NCI-H2029 (cell line): Measurements from ENCODE around the gene M1AP.

Source experiments
- DNase-seq: peaks from one replicate; lab custom pipeline; 2025; lab: John Stamatoyannopoulos, UW

M1AP gene

GRCh38 chr2:74597410-74597809, 50.7 kb downstream of the M1AP start:
- peak; percentile 21 for DNase-seq

GRCh38 chr2:74596584-74596983, 51.5 kb downstream of the M1AP start:
- DNase-seq = no peak

DNA sequence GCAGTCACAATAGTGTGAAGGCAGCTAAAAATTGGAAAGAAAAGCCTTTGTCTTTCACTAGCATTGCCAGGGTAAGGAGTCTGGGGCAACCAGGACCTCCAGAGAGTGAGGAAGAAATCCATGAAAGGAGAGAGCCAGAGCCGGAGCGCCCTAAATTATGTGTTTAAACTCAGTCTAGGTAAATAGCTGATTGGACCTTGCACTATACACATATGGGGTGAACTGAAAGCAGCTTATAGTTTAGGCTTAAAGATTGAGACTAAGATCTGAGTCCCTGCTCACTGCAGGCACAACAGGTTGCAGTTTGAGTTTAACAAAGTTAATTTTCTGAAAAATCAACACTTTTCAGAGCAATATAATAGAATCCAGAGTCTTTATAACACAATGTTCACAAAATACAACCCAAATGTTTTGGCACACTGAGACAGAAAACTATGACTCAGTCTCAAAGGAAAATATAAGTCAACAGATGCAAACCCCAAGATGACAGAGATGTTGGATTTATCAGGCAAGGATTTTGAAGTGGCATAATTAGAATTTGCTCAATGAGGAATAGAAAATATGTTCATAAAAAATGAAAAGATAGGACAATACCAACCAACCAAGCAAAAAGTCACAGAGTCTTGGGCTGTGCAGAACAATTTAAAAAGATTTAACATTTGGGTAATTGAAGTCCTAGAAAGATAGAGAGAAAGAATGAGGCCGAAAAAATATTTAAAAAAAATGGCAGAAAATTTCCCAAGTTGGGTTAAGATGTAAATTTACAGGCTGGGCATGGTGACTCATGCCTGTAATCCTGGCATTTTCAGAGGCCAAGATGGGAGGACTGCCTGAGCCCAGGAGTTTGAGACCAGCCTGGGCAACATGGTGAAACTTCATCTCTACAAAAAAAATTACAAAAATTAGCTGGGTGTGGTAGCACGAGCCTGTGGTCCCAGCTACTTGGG, 54.0 kb downstream of the M1AP start:
- DNase-seq = no peak

DNA sequence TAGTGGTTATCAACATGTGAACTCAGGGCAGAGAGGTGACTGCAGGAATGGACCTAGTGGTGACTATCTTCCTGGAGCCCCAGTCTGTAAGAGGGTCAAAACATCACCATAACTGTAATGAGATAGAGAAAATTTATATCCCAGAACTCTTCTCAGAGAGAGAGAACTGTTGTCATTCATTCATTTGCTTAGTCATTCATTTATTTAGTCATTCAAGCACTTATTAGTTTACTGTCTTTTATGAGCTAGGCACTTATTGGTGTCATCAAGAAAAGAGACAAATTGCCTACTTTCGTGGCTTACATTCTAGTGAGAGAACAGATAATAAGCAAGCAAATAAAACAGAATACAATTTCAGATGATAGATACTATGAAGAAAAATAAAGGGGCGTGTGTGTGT, 59.5 kb downstream of the M1AP start:
- no peak for DNase-seq

DNA sequence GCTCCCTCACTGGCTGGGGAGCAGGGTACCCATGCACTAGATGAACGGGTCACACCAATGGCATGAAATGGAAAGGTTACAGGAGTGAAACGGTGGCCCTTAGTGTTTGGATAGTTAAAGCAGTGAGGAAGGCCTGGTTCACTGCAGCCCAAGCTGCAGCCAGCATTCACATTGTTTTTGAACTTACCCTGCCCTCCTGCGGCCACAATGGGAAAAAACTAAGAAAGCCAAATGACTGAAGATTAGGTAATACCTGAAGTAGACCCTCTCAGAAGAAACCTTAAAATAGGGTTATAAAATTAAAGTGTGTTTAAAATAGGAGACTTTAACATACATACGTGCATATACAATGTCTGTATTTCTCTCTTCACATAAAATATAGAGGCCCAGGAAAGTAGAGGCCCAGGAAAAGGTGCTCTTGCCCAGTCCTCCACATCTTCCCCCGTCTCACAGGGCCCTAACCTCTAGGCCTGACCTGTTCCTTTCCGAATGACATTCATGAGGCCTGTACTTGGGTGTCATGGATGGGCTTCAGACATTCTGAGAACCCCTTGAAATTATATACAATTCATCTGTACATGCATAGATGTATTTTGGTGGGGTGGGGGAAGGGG, 60.4 kb downstream of the M1AP start:
- DNase-seq = peak; percentile 30

- DNase-seq = no peak
Measured at GRCh38 chr2:74585406-74586185, 62.5 kb downstream of the M1AP start.

DNA sequence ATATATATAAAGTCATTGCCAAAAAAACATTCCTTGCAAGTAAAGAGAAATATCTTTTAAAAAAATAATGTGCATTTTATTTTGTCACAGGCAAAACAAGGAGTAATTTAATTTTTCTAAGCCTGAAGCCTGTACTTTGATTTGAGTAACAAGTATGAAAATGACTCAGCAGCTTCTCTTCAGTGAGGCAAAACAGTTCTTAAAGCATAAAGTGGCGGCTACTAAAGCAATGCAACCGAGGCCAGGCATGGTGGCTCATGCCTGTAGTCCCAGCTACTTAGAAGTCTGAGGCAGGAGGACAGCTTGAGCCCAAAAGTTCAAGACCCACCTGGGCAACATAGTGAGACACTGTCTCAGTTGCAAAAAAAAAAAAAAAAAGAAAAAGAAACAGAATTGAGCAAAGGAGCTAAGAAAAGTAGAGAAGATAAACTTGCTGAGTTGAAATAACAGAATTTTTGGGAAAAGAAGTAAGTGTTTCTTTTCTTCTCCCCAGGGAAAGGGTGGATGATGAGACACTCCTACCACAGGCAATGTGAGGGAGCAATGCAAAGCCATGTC, 64.0 kb downstream of the M1AP start:
- DNase-seq = no peak

DNA sequence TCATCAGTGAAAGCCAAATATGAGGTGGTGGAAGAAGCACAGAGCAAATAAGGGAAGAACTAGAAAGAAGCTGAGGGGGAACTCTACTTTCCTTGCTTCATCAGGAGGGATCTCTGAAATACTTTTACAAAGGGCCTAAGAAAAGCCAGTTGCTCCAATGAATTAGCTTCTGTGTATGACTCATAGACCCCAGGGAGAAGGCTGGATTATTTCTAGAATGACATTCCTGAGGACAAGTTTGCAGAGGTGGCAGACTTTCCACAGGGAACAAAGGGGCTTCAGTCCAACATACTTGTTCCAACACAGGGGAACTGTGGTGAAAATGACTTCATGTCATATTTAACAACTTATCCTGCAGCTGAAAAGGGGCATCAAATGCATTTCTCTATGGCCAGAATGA, 64.6 kb downstream of the M1AP start:
- no peak for DNase-seq

- DNase-seq = no peak
Measured at GRCh38 chr2:74582184-74582583, 65.9 kb downstream of the M1AP start.

DNA sequence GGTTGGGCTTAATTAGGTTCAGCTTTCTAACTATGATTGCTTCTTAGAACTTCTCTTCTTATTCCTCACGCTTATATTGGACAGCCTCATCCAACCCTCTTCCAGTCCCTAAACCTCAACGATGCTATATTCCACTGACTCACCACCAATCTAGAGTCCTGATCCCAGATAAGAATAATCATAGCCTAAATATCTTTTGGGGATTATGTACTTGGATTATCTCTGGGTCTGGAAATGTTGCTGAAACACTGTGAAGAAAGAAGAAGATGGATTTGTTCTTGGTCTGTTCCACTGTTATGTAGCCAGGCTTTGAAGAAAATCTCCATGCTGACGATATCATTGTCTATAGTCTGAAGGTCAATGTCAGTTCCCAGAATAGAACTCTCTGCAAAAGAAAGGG, 66.7 kb downstream of the M1AP start:
- DNase-seq = no peak

GRCh38 chr2:74578408-74578807, 69.7 kb downstream of the M1AP start:
- no peak for DNase-seq

DNA sequence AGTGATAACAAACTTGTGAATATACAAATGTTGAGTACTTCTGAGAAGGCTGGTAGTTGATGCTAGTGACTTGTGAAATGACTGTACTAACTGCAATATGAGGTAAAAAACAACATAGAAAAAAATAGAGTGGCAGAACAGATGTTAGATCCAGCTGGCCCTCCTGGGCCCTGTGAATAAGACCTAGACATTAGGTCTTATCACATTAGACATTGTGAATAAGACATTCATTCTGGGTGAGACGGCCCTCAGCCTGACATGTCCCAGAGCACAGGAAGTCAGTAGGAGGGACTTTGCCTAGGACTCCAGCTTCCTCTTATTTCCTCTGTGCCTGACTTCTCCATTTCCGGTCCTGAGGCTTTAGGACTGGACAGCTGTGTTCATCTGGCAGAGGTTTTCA, 70.7 kb downstream of the M1AP start:
- no peak for DNase-seq

- DNase-seq = no peak
Measured at GRCh38 chr2:74576863-74577229, 71.3 kb downstream of the M1AP start.

- no peak for DNase-seq
Measured at GRCh38 chr2:74576211-74576862, 71.8 kb downstream of the M1AP start.

GRCh38 chr2:74575320-74575719, 72.8 kb downstream of the M1AP start:
- DNase-seq = no peak

GRCh38 chr2:74573747-74574562, 74.2 kb downstream of the M1AP start:
- no peak for DNase-seq

DNA sequence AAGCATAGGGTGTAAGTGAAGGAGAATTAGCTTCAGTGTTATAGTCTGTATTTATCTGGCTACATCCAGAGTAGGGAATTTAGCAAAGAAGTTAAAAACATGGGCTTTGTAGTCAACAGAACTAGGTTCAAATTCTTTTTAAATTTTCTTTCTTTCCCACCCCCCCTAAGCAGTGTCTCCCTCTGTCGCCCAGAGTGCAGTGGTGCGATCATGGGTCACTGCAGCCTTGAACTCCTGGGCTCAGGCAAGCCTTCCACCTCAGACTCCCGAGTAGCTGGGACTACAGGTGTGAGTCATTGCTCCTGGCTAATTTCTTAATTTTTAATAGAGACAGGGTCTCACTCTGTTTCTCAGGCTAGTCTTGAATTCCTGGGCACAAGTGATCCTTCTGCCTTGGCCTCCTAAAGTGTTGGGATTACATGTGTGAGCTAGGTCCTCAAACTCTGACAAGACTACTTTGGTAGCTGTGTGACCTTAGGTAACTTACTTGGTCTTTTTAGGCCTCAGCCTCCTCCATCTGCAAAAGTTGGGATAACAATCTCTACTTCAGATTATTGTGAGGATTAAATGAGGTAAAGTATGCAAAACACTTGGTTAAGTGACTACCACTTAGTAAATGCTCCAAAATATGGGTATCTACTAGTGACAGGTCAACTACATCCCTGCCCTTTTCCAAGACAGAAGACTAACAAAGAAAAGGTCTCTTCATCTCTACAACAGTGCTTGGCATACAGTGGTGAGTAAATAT, 75.8 kb downstream of the M1AP start:
- no peak for DNase-seq

DNA sequence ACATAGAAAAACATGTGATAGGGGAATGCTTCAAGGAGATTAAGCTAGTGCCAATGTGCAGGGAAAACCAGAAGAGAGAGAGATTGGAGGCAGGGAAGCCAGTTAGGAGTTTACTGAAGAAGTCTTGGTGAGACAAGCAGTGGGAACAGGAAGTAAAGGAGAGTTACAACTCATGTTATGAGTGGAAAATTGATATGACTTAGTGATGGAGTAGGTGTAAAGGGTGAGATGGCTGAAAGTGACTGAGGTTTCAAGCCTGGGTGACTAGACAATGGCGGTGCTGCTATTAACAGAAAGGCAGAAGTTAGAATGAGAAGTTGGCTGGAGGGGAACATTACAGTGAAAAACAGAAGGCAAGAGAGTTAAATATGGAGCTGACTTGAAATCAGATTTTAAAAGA, 77.1 kb downstream of the M1AP start:
- DNase-seq = no peak

DNA sequence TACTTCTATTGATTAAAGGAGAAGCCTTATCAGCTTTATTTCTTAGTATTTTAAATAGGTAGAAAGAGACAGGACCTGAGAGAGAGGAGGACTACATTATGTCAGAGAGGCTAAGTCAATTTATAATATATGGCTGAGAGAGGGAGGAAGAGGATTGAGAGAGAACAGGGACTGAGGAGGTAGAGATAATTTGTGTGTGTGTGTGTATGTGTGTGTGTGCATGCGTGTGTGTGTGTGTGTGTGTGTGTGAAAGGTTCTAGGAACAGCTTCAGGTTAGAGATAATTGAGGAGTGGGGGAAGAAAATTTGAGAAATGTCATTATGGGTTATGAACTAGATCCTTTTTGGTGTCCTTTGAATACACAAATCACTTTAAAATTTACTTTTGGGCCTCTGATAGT, 78.4 kb downstream of the M1AP start:
- DNase-seq = no peak

GRCh38 chr2:74567881-74568280, 80.2 kb downstream of the M1AP start:
- DNase-seq = no peak

- DNase-seq = no peak
Measured at GRCh38 chr2:74566754-74567085, 81.4 kb downstream of the M1AP start.
